Mammary epithelial cell (primary cell): ENCODE data around the gene THRB.

ENCODE experiments used
- CTCF ChIP-seq, 2 donors: IDR thresholded peaks in 1 of 2; conservative IDR thresholded peaks in 1 of 2; 2 replicates each; pipeline ENCODE4 v1.5.1; 2011 to 2012; ENCODE audit warnings: inconsistent platforms in 2 of 2, low read length in 2 of 2, mild to moderate bottlenecking in 2 of 2, control low read depth in 1 of 2, low read depth in 1 of 2; ENCODE audit not compliant: insufficient read depth in 1 of 2; ENCODE audit errors: extremely low read depth in 1 of 2
- EZH2 ChIP-seq: IDR thresholded peaks from 2 replicates; pipeline ENCODE4 v1.6.1; 2012; ENCODE audit warnings: low read length, inconsistent platforms, borderline replicate concordance

GRCh38 chr3:24451461-24452099 lies 43.1 kb downstream of the THRB start:
- TF ChIP-seq CTCF (conservative IDR thresholded peaks at IDR 0.05 in 1 of 2, IDR thresholded peaks at IDR 0.05 in 1 of 2; ENCODE audit: extremely low read depth in 1 of 2, insufficient read depth in 1 of 2, low read depth in 1 of 2, low read length in 2 of 2) (no peak), EZH2 (no peak)
